Measurements from ENCODE around the gene PPP1R1B. TPM values are rescaled to one million over a fixed set of nuclear protein-coding genes. Genes with fewer than 3 reads are reported as not detected.

PPP1R1B gene
- total RNA-seq, 1 donor from 2014 or later, result not detected

- ATAC-seq (ENCODE audit: low read depth) (peak; percentile 57), DNase-seq (peak; percentile 69)
- Mint-ChIP-seq H3K4me3 (peak overlapping the region; percentile 83), H3K9me3 (no peaks in the 10 kb centered on the region), H3K27ac (no peak overlapping the region), H3K4me1 (peaks cover 21% of the 10 kb centered on the region), H3K27me3 (peaks cover 6% of the 10 kb centered on the region), H3K36me3 (ENCODE audit: low read depth) (no peaks in the 10 kb centered on the region)
- ChIA-PET POLR2A (interaction anchor here (0.6 to 2.5 kb wide), 5 partner anchors 11 to 363 kb away, joined by 3 to 9 read pairs (median 4); partner anchors contain the start of gene PSMD3), CTCF (interaction anchor here (0.7 to 2.2 kb wide), 2 partner anchors 70 to 112 kb away, joined by 4 to 9 read pairs; partner anchors contain the start of gene MIEN1)
- intact Hi-C loops (cut with micrococcal nuclease), result loop anchor here (1.0 kb wide), 2 partner anchors 20 to 137 kb away; partner anchors contain the start of gene STARD3
- no peak for TF ChIP-seq CTCF (IDR thresholded peaks at IDR 0.05)
Measured at GRCh38 chr17:39617446-39618245, 9.1 kb upstream of the PPP1R1B start.

GRCh38 chr17:39618246-39618913, 8.4 kb upstream of the PPP1R1B start:
- no peaks in the 10 kb centered on the region for H3K36me3 Mint-ChIP-seq (ENCODE audit: low read depth)
- H3K4me3 Mint-ChIP-seq, result peak overlapping the region; percentile 83
- peak overlapping the region; percentile 50 for H3K27ac Mint-ChIP-seq
- CTCF ChIA-PET, result interaction anchor here (0.6 to 2.2 kb wide), 6 partner anchors 50 to 362 kb away, joined by 3 to 9 read pairs (median 4); partner anchors contain the start of genes PNMT and PSMD3
- peaks cover 24% of the 10 kb centered on the region for H3K4me1 Mint-ChIP-seq
- no peaks in the 10 kb centered on the region for H3K9me3 Mint-ChIP-seq
- no peak for TF ChIP-seq CTCF (IDR thresholded peaks at IDR 0.05)
- peaks cover 4% of the 10 kb centered on the region for H3K27me3 Mint-ChIP-seq
- POLR2A ChIA-PET, result interaction anchor here (0.6 to 2.5 kb wide), 6 partner anchors 10 to 362 kb away, joined by 3 to 9 read pairs (median 4); partner anchors contain the start of genes MIEN1 and PSMD3
- ATAC-seq (ENCODE audit: low read depth), result no peak
- no peak for DNase-seq
- intact Hi-C loops (cut with micrococcal nuclease), result loop anchor here (1.0 kb wide), 2 partner anchors 19 to 136 kb away; partner anchors contain the start of gene STARD3

- no peak for TF ChIP-seq CTCF (IDR thresholded peaks at IDR 0.05)
- H3K27me3 Mint-ChIP-seq, result peaks cover 4% of the 10 kb centered on the region
- CTCF ChIA-PET, result interaction anchor here (0.6 to 6.1 kb wide), 9 partner anchors 14 to 362 kb away, joined by 3 to 124 read pairs (median 5); partner anchors contain the start of genes MIEN1, PNMT and PSMD3
Measured at GRCh38 chr17:39618956-39619785, 7.6 kb upstream of the PPP1R1B start.

GRCh38 chr17:39619786-39620101, 7.0 kb upstream of the PPP1R1B start:
- no peaks in the 10 kb centered on the region for H3K36me3 Mint-ChIP-seq (ENCODE audit: low read depth)
- H3K27me3 Mint-ChIP-seq, result no peaks in the 10 kb centered on the region
- POLR2A ChIA-PET, result interaction anchor here (0.7 to 2.5 kb wide), 5 partner anchors 9 to 361 kb away, joined by 3 to 9 read pairs (median 4); partner anchors contain the start of genes PGAP3 and PSMD3
- CTCF ChIA-PET, result interaction anchor here (0.8 to 6.1 kb wide), 7 partner anchors 15 to 361 kb away, joined by 3 to 124 read pairs (median 5); partner anchors contain the start of genes MIEN1, PNMT and PSMD3
- H3K27ac Mint-ChIP-seq, result no peak overlapping the region
- intact Hi-C loops (cut with micrococcal nuclease), result loop anchor here (5.0 to 10.0 kb wide), 2 partner anchors 415 to 458 kb away; partner anchors contain the start of gene RPL19
- ATAC-seq (ENCODE audit: low read depth) (no peak), DNase-seq (no peak)
- no peak overlapping the region for H3K4me3 Mint-ChIP-seq
- no peak for TF ChIP-seq CTCF (IDR thresholded peaks at IDR 0.05)
- peaks cover 28% of the 10 kb centered on the region for H3K4me1 Mint-ChIP-seq
- no peaks in the 10 kb centered on the region for H3K9me3 Mint-ChIP-seq

More at GRCh38 chr17:39618956-39619785, 7.6 kb upstream of the PPP1R1B start:
- H3K9me3 Mint-ChIP-seq, result no peaks in the 10 kb centered on the region
- ATAC-seq (ENCODE audit: low read depth), result no peak
- intact Hi-C loops (cut with micrococcal nuclease), result loop anchor here (1.0 kb wide), 2 partner anchors 18 to 135 kb away; partner anchors contain the start of gene STARD3
- no peak overlapping the region for H3K27ac Mint-ChIP-seq
- no peaks in the 10 kb centered on the region for H3K36me3 Mint-ChIP-seq (ENCODE audit: low read depth)
- H3K4me3 Mint-ChIP-seq, result peak overlapping the region; percentile 15
- peaks cover 28% of the 10 kb centered on the region for H3K4me1 Mint-ChIP-seq
- no peak for DNase-seq
- POLR2A ChIA-PET, result interaction anchor here (0.6 to 2.5 kb wide), 6 partner anchors 9 to 361 kb away, joined by 3 to 9 read pairs (median 4); partner anchors contain the start of genes MIEN1, PGAP3 and PSMD3

All from activated B cell treated with CpG ODN at 0.5 μM for 24 hours (primary cell).